22Rv1 (cell line): Measurements from ENCODE around the gene ENAH.

Source experiments
- CTCF ChIP-seq: fragments of 450-650 bp; IDR thresholded peaks from 2 replicates; pipeline ENCODE4 v1.5.1; 2017; ENCODE audit warnings: mild to moderate bottlenecking
- ZFX ChIP-seq: fragments of 450-650 bp; IDR thresholded peaks from 2 replicates; pipeline ENCODE4 v1.6.1; 2017; ENCODE audit warnings: antibody characterized with exemption, borderline replicate concordance

- no peak for TF ChIP-seq CTCF
- no peak for TF ChIP-seq ZFX
Measured at GRCh38 chr1:225525377-225525776, 127.5 kb downstream of the ENAH start.
